MG63 (cell line): Measurements from ENCODE around the gene MYH14. TPM values are rescaled to one million over a fixed set of nuclear protein-coding genes. Genes with fewer than 3 reads are reported as not detected.

Experiments used
- DNase-seq: peaks from one replicate; pipeline ENCODE4 v3.0.0-alpha.2; 2020
- H3K27me3 ChIP-seq: fragments of 250-450 bp; sonication (Bioruptor Pico); 2 replicates; pipeline ENCODE4 v1.5.1; 2020; ENCODE audit warnings: mild to moderate bottlenecking, moderate library complexity
- H3K36me3 ChIP-seq: fragments of 250-450 bp; sonication (Bioruptor Pico); 2 replicates; pipeline ENCODE4 v1.5.1; 2020; ENCODE audit warnings: mild to moderate bottlenecking, moderate library complexity
- H3K4me3 ChIP-seq: fragments of 250-450 bp; sonication (Bioruptor Pico); 2 replicates; pipeline ENCODE4 v1.5.1; 2020; ENCODE audit warnings: mild to moderate bottlenecking, moderate library complexity
- H3K9me3 ChIP-seq: fragments of 250-450 bp; sonication (Bioruptor Pico); 2 replicates; pipeline ENCODE4 v1.5.1; 2020; ENCODE audit warnings: mild to moderate bottlenecking, moderate library complexity
- total RNA-seq: library from RNA; depleted of rRNA; stranded (reverse); fragments of >200 nt; shearing (Covaris generic); gene quantifications from 2 replicates; pipeline ENCODE4 v1.2.3, GENCODE V29; 2014; ENCODE audit warnings: low replicate concordance

MYH14 gene
- total RNA-seq, 1 experiment from 2014 or later, result not detected

DNA sequence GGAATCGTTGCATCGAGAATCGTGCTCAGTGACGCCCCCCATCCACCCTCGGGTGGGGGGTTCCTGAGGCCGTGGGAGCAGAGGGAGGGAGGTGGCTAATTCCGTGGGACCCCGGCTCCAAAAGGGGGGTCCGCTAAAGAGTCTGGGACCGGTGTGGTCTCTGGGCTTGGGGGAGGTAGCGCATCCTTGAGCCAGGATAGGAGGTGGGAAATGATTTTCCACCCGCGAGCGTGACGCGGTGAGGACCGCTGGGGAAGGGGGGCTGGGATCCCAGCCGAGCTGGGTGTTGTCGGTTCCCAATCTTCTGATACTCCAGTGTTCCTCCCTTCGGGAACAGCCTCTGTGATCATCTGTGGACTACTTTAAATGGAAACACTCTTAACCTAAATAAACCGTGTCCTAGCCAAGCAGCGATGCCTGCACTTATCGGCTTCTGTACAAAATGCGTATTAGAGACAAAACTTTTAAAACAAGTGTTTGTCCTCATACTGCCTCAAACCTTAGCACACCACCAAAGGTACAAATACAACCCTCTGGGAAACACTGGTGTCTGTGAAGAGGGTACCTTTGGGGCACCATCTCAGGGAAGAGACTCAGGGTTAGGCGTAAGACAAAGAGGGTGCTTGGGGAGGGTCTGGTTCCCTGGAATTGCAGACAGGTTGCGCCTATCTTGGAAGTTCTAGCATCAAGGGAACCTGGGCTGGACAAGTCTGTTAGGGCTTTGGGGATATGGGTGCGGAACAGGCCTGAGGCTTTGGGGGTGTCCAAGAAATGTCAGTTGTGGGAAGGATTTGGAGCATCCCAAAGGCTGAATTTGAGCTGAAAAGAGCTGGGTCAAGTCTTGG, 109.8 kb downstream of the MYH14 start:
- no peak for DNase-seq
- H3K4me3 ChIP-seq, result no peak overlapping the region
- H3K9me3 ChIP-seq, result no peaks in the 10 kb centered on the region
- no peaks in the 10 kb centered on the region for H3K36me3 ChIP-seq
- H3K27me3 ChIP-seq, result peaks cover 73% of the 10 kb centered on the region

DNA sequence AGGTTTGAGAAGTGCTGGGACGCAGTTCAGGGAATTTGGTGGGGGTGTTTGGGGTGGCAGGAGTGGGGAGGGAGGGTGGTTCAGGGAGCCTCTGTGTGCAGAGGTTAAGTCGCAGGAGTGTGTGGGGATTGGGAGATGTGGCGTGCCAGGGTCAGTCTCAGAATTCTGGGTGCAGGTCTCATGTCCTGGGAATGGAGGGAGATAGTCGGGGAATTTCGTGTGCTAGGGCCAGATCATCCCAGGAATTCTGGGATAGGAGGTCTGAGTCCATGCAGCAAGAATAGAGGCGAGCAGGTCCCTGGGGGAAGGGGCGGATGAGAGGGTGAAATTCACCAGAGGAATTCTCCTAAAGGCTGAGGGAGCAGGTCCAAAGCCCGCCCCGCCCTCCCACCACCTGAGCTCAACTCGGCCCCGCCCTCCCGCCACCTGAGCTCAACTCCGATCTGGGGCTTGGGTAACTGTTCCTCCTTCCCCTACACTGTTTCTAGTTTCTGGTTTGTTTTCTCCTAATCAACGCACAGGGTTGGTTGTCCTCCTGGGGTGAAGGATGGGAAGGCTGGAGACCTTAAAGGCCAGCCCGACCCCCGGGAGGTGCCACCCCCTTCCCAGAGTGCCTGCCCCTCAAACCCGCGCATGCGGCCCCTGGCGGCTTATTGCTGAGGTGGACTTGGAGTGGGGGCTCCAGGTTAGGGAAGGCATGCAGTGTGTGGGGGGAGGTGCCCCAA, 110.6 kb downstream of the MYH14 start:
- peaks cover 74% of the 10 kb centered on the region for H3K27me3 ChIP-seq
- no peak for DNase-seq
- H3K9me3 ChIP-seq, result no peaks in the 10 kb centered on the region
- H3K4me3 ChIP-seq, result no peak overlapping the region
- H3K36me3 ChIP-seq, result no peaks in the 10 kb centered on the region

DNA sequence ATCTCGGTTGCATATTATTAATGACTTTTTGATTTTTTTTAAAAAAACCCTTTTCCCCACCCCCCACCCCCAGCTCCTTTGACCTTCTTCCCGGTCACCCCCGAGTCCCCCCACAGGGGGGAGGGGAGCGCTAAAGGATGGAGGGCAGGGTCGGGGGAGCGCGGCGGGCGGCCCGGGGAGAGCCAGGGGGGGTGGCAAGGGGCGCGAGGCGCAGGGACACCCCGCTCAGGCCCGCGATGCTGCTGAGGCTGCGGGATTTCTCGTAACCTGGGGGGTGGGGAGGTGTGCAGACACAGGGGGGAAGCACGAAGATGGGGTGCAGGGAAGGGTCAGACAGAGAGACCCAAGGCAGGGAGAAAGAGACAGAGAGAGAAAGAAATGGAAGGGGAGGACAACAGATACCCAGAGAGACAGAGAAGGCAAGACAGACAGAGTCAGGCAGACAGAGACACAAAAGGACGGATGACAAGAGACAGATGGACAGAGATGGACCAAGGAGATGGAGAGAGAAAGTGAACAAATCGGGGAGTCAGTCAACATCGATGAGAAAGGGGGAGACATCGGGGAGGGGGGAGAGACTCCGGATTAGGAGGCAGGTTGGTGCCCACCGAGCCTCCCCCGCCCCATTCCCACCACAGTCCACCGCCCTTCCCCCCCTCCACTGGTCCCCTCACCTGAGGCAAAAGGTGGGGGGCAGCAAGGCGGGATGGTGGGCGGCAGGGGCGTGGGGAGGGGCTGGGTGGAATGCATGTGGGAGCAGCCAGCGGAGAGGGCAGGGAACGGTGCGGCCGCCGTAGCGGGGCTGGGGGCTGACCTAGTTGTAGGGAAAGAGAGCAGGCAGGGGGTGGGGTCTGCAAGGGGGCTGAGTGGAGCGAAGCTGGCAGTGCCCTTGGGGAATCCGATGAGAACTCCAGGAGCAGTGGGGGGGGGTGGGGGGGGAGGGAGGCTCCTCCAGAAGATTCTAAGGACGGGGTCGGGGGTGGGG, 111.6 kb downstream of the MYH14 start:
- Histone ChIP-seq H3K9me3 (no peaks in the 10 kb centered on the region), H3K4me3 (no peak overlapping the region), H3K36me3 (no peaks in the 10 kb centered on the region), H3K27me3 (peaks cover 72% of the 10 kb centered on the region)
- no peak for DNase-seq

DNA sequence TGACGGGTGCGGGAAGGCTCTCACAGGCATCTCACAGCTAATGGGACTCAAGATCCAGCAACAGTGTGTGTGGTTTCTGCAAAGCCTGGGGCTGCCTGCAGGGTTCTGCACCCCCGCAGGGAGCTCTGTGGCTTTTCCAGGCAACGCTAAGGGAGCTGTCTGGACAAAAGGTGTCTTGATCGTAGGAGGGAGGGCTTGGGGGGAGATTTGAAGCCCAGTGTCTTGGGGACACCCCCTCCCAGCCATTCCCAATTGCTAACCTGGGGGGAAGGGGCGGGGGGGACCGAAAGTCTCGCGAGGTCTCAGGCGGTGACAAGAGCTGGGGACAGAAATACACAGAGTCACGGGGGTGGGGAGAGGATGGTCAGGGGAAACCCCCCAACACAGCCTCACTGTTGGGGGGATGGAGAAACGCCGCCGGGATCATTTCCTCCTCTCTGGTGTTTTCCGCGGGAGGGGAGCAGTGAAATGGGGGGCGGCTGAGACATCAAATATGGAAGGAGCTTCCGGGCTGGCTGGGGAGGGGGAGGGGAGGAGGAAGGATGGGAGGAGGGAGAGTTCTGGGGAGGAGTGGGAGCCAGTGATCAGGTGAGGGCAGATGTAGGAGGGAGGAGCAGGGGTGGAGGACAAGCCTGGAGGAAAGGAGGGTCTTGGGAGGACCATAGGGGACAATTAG, 112.5 kb downstream of the MYH14 start:
- Histone ChIP-seq H3K9me3 (no peaks in the 10 kb centered on the region), H3K36me3 (no peaks in the 10 kb centered on the region), H3K27me3 (peaks cover 63% of the 10 kb centered on the region), H3K4me3 (no peak overlapping the region)
- DNase-seq, result peak; percentile 12

DNA sequence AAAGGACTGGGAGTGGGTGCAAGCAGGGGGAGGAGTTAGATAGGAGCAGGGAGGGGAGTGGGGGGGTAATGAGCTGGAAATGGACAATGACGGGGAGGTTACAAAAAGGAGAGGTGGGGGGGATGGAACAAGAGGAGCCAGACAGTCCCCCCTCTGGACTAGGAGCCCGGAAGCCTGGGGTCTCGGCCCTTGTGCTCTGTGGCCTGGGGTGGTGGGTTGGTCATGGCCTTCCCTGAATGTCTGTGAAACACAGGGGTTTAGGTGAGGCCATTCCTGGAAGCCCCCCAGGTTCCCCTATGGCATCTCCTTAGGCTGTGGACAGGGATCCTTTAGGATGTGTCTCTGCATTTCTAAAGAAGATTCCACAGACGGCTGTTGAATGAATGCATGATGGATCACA, 113.7 kb downstream of the MYH14 start:
- no peak for DNase-seq
- Histone ChIP-seq H3K9me3 (no peaks in the 10 kb centered on the region), H3K27me3 (peaks cover 57% of the 10 kb centered on the region), H3K36me3 (no peaks in the 10 kb centered on the region), H3K4me3 (no peak overlapping the region)

DNA sequence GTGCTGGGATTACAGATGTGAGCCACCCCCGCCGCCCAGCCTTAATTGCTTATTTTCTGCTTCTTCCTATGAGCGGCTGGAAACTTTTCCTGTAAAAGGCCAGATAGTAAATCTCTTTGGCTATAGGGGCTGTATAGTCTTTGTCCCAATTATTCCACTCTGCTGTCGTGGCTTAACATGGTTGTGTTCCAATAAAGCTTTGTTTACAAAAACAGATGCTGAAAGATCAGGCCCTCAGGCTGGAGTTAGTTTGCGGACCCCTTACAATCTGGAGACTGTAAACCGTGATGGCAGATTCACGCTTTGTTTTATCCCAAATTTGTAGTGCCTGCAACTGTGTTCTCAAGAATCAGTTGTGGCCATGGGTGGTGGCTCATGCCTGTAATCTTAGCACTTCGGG, 115.0 kb downstream of the MYH14 start:
- Histone ChIP-seq H3K27me3 (peaks cover 51% of the 10 kb centered on the region), H3K36me3 (no peaks in the 10 kb centered on the region), H3K9me3 (no peaks in the 10 kb centered on the region), H3K4me3 (no peak overlapping the region)
- no peak for DNase-seq

DNA sequence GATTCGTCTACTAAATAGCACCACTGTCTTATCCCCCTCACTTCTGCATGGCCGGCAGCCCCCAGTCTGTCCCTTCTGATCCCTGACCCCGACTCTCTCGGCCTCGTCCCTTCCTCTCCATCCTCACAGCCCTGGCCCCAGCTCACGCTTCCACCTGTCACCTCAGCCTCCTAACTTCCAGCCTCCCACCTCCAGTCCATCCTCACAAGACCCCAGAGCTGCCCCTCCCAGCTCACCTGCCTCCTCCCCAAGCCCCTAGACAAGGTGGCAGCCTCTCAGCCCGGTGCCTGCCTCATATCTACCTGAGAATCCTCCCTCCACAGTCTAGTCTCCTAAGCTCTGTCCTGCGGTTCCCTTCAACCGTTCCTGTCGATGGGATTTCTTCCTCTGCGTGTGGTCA, 115.7 kb downstream of the MYH14 start:
- Histone ChIP-seq H3K4me3 (no peak overlapping the region), H3K9me3 (no peaks in the 10 kb centered on the region), H3K36me3 (no peaks in the 10 kb centered on the region), H3K27me3 (peaks cover 45% of the 10 kb centered on the region)
- no peak for DNase-seq

DNA sequence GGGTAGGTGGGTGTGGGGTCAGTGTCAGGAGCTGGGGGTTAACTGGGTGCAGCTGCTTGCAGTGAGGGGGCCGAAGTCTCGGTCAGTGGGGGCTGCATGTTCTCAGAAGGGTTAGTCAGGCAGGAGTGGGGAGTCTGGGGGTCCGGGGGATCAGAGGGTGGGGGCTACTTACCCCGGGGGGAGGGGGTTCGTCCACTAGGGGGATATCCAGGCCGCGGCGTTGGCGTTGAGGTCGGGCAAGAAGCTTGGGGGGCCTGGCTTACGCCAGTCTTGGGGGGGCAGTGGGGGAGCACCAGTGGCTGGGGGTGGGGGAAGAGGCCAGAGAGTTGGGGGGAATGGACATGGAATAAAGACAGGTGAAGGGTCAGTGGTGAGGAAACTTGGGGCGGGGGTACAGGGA, 116.6 kb downstream of the MYH14 start:
- no peak for DNase-seq
- Histone ChIP-seq H3K9me3 (no peaks in the 10 kb centered on the region), H3K36me3 (no peaks in the 10 kb centered on the region), H3K4me3 (no peak overlapping the region), H3K27me3 (peaks cover 38% of the 10 kb centered on the region)

DNA sequence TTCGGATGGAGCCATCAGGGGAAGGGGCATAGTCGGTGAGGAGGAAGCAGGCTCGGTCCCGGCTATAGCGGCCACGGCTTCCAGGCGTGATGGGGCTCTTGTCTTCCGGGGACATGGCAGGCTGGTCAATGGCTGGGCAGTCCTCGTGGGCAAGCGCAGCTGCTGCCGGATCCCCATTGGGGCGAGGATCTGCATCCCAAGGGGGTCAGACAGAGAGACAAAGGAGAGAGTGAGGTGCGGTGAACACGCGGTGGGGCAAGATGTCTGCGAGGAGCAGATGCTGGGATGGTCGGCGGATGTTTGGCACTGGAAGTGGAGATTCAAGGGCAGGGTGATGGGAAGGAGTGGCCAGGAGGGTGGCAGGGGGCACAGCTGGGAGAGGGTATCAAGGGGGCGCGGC, 117.2 kb downstream of the MYH14 start:
- no peaks in the 10 kb centered on the region for H3K36me3 ChIP-seq
- H3K27me3 ChIP-seq, result peaks cover 35% of the 10 kb centered on the region
- H3K4me3 ChIP-seq, result no peak overlapping the region
- no peaks in the 10 kb centered on the region for H3K9me3 ChIP-seq
- DNase-seq, result no peak

DNA sequence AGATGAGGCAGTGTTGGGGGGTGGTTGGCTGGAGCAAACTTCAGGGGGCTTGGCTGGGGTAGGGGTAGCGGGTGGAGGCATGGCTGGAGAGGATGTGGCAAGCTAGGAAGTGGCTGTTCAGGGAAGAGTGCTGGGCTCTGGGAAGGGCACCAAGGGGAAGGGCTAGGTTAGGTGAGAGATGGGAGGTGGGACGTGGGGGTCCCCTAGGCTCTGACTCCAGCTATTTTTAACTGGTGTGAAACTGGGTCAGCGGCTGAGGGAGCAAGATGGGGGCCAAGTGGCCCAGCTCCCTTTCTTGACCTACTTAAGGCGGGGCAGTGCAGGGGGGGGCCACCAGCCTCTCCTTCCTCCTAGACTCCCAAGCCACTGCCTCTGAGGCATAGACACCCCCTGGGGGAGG, 118.4 kb downstream of the MYH14 start:
- H3K4me3 ChIP-seq, result no peak overlapping the region
- DNase-seq, result no peak
- peaks cover 2% of the 10 kb centered on the region; the same call in 1 of the 2 replicates for H3K9me3 ChIP-seq
- no peaks in the 10 kb centered on the region for H3K36me3 ChIP-seq
- H3K27me3 ChIP-seq, result peaks cover 37% of the 10 kb centered on the region

DNA sequence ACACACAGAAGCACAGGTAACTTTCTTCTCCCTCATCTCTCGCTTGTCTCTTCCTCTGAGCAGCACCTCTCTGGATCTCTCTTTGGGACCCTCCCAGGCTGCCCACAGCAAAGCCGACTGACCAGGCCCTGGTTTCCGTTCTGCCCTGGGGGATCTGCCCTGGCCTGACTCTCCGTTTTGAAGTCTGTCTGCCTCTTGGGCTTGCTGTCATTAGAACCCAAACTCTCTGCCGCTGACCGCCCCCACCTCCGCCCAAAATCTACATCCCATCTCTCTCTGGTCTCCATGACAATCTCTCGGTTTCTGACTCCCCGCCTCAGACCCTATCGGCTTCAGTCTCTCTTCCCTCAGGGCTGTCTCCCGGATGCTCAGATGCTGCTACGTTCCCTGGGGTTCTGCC, 118.8 kb downstream of the MYH14 start:
- H3K36me3 ChIP-seq, result no peaks in the 10 kb centered on the region
- no peak for DNase-seq
- peaks cover 41% of the 10 kb centered on the region for H3K27me3 ChIP-seq
- no peak overlapping the region for H3K4me3 ChIP-seq
- H3K9me3 ChIP-seq, result peaks cover 2% of the 10 kb centered on the region; the same call in 1 of the 2 replicates

DNA sequence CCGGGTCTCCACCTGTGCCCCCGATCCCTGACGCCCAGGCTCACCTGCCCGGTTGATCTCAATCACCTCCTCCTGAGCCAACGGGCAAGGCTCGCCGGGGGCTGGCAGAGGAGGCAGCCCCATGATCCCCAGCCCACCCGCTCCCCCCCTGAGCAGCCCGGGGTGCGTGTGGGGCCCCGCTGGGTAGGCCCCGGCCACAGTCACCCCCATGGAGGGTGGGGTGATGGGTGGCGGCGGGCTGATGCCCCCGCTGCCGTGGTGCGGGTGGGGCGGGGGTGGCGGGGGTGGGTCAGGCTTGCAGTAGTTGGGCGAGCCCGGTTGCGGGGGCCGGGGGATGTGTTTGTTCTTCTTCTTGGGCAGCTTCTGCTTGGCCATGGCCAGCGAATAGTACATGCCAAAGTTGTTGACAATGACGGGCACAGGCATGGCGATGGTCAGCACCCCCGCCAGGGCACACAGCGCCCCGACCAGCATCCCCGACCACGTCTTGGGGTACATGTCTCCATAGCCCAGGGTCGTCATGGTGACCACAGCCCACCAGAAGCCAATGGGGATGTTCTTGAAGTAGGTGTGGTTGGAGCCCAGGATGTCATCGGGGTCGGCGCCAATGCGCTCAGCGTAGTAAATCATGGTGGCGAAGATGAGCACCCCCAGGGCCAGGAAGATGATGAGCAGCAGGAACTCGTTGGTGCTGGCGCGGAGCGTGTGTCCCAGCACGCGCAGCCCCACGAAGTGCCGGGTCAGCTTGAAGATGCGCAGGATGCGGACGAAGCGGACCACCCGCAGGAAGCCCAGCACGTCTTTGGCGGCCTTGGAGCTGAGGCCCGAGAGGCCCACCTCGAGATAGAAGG, 119.7 kb downstream of the MYH14 start:
- H3K9me3 ChIP-seq, result peaks cover 2% of the 10 kb centered on the region; the same call in 1 of the 2 replicates
- no peaks in the 10 kb centered on the region for H3K36me3 ChIP-seq
- no peak overlapping the region for H3K4me3 ChIP-seq
- peaks cover 39% of the 10 kb centered on the region for H3K27me3 ChIP-seq
- DNase-seq, result no peak

DNA sequence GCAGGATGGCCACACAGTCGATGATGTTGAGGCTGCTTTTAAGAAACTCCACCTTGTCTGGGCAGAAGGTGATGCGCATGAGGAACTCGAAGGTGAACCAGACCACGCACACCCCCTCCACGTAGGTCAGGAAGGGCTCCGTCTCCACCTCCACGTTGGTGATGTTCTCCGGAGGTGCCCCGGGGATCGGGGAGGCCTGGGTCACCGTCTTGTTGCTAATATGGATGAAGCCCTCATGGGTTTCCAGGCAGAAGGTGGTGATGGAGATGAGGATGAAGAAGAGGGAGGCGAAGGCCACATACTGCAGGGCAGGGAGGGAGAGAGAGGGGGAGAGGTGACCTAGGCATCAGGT, 120.3 kb downstream of the MYH14 start:
- no peak for DNase-seq
- H3K4me3 ChIP-seq, result no peak overlapping the region
- H3K9me3 ChIP-seq, result peaks cover 2% of the 10 kb centered on the region; the same call in 1 of the 2 replicates
- H3K36me3 ChIP-seq, result no peaks in the 10 kb centered on the region
- peaks cover 36% of the 10 kb centered on the region for H3K27me3 ChIP-seq

DNA sequence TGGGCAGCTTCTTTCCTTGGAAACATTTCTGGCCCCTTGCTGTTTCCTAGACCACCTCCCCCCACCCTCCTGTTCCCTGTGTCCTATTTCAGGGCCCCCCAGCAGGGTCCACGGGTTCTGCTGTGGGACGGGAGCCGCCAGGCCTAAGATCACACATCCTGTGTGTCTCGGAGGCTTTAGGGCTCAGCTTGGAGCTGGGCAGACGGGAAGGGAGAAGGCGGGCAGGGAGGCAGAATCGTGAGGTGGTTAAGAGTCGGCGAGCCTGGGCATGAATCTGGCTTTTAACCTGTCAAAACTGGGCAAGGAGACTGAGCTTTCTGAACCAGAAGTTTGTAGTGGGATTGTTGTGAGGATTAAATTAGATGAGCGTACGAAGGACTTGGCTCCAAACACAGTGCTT, 120.9 kb downstream of the MYH14 start:
- peaks cover 2% of the 10 kb centered on the region; the same call in 1 of the 2 replicates for H3K9me3 ChIP-seq
- peaks cover 34% of the 10 kb centered on the region for H3K27me3 ChIP-seq
- H3K4me3 ChIP-seq, result no peak overlapping the region
- H3K36me3 ChIP-seq, result no peaks in the 10 kb centered on the region
- peak; percentile 9 for DNase-seq

DNA sequence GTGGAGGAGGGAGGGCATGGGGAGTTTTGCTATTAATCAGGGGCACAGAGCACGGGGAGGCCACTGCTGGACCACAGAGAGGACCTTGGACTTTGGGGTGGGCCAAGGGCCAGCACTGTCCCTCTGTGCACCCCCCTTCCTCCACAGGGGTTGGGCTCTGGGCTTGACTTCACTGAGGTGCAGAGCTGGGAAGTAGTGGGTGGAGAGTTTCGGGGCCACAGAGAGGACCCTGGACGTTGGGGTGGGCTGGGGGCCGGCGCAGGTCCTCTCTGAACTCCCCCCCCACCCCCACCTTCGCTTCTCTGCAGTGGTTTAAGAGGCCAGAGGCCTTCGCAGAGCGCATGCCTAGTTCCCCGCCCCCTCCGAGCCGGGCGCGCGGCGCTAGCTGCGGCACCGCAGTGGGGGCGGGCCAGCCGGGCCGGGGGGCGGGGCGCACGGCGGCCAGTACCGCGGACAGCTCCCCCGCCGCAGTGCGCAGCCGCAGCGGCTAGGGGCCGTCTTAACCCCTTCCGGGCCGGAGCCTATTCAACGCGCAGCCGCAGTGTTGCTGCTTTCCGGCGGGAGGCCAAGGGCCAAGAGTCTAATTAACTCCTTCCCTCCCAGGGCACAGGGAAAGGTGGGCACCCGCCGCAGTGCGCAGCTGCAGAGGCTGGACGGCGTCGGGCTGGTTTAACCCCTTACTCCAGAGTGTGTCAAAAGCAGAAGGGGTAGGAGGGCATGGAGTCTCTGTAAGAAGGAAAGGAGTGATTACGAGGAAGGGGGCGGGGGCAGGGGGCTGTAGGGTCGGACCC, 122.1 kb downstream of the MYH14 start:
- Histone ChIP-seq H3K4me3 (no peak overlapping the region), H3K27me3 (peaks cover 41% of the 10 kb centered on the region), H3K36me3 (no peaks in the 10 kb centered on the region), H3K9me3 (peaks cover 2% of the 10 kb centered on the region; the same call in 1 of the 2 replicates)
- DNase-seq, result peak; percentile 54
